CD4-positive, alpha-beta T cell (primary cell): Measurements from ENCODE around the gene POLR2M. TPM values are rescaled to one million over a fixed set of nuclear protein-coding genes. Genes with fewer than 3 reads are reported as not detected.

Source experiments
- ATAC-seq: fragments of 200-7000 bp; cut with Tn5 transposase; one replicate; pipeline ENCODE4 v1.10.0; 2022; ENCODE audit warnings: mild to moderate bottlenecking; ENCODE audit not compliant: poor library complexity
- CTCF ChIA-PET: fragments of 350-600 bp; sonication (Branson Sonifier 250); formaldehyde crosslinking; loops from one replicate; lab custom pipeline; 2021; ENCODE audit warnings: antibody characterized with exemption, inconsistent platforms; lab: Charles Lee
- POLR2A ChIA-PET: fragments of 350-600 bp; sonication (Branson Sonifier 250); formaldehyde crosslinking; loops from one replicate; lab custom pipeline; 2021; ENCODE audit warnings: antibody characterized with exemption, inconsistent platforms; lab: Charles Lee
- DNase-seq, 14 experiments: peaks; one replicate each; pipeline ENCODE4 v3.0.0-alpha.2; 2013 to 2020; ENCODE audit warnings: mixed read lengths in 2 of 14
- H3K27ac ChIP-seq, 2 donors: one replicate each; pipeline versions ENCODE4 v1.5.1 to v1.7.0; 2013; ENCODE audit warnings: low read length in 2 of 2, low read depth in 1 of 2, mild to moderate bottlenecking in 1 of 2
- H3K27me3 ChIP-seq, 2 experiments: 1 replicate in 1 of 2; 2 replicates in 1 of 2; pipeline versions ENCODE4 v1.6.1 to v1.7.0; 2013; ENCODE audit warnings: low read length in 2 of 2, control low read depth in 1 of 2, mild to moderate bottlenecking in 1 of 2, moderate library complexity in 1 of 2; ENCODE audit not compliant: insufficient read depth in 2 of 2, control insufficient read depth in 1 of 2
- H3K36me3 ChIP-seq: one replicate; pipeline ENCODE4 v1.6.1; 2013; ENCODE audit warnings: low read length, control low read depth; ENCODE audit not compliant: insufficient read depth
- H3K4me1 ChIP-seq: one replicate; pipeline ENCODE4 v1.6.1; 2013; ENCODE audit warnings: low read length, control low read depth; ENCODE audit not compliant: insufficient read depth
- H3K4me3 ChIP-seq: one replicate; pipeline ENCODE4 v1.5.1; 2013; ENCODE audit warnings: mild to moderate bottlenecking, low read length, moderate library complexity
- H3K9me3 ChIP-seq, 2 experiments: 1 replicate in 1 of 2; 2 replicates in 1 of 2; pipeline versions ENCODE4 v1.6.1 to v1.7.0; 2013; ENCODE audit warnings: low read length in 2 of 2, mild to moderate bottlenecking in 2 of 2, control low read depth in 1 of 2, moderate library complexity in 1 of 2; ENCODE audit not compliant: control insufficient read depth in 1 of 2, insufficient read depth in 1 of 2
- H3K27ac Mint-ChIP-seq: one replicate; pipeline ENCODE4 v1.8.0; 2020; ENCODE audit warnings: mixed read lengths
- H3K27me3 Mint-ChIP-seq: one replicate; pipeline ENCODE4 v1.8.0; 2021; ENCODE audit warnings: mixed read lengths
- H3K36me3 Mint-ChIP-seq: one replicate; pipeline ENCODE4 v1.8.0; 2021; ENCODE audit warnings: low read depth, mixed read lengths
- H3K4me1 Mint-ChIP-seq: one replicate; pipeline ENCODE4 v1.8.0; 2021; ENCODE audit warnings: low read depth, mixed read lengths
- H3K4me3 Mint-ChIP-seq: one replicate; pipeline ENCODE4 v1.8.0; 2020; ENCODE audit warnings: mild to moderate bottlenecking, mixed read lengths
- H3K9me3 Mint-ChIP-seq: one replicate; pipeline ENCODE4 v1.8.0; 2020; ENCODE audit warnings: mixed read lengths
- CTCF ChIP-seq: fragments of 200-600 bp; IDR thresholded peaks from one replicate; pipeline ENCODE4 v1.8.0; 2022; ENCODE audit warnings: antibody characterized with exemption, mild to moderate bottlenecking
- intact Hi-C, 2 experiments: fragments of 100-400 bp; cut with DNase I in 1 of 2; cut with micrococcal nuclease in 1 of 2; formaldehyde crosslinking; loops; one replicate each; pipeline versions ENCODE4 v1.15.1 to v1.9.0; 2023 to 2025; cut with DNase I, micrococcal nuclease
- total RNA-seq, 174 experiments: library from RNA in 2 of 174; stranded (reverse) in 2 of 174; gene quantifications; one replicate each; pipeline ENCODE4 v1.2.3 and lab custom pipeline; 2021 to 2026

The POLR2M gene
- total RNA-seq, 2 experiments from 2014 or later, result 88.5 to 109 TPM

- no peaks in the 10 kb centered on the region for H3K4me1 ChIP-seq
- H3K36me3 ChIP-seq, result no peaks in the 10 kb centered on the region
- no peaks in the 10 kb centered on the region for H3K27me3 ChIP-seq
- no peaks in the 10 kb centered on the region for H3K9me3 Mint-ChIP-seq
- peaks cover 5% of the 10 kb centered on the region for H3K36me3 Mint-ChIP-seq
- no peak for TF ChIP-seq CTCF
- no peak overlapping the region for H3K4me3 ChIP-seq
- no peak overlapping the region for H3K27ac Mint-ChIP-seq
- H3K9me3 ChIP-seq, result no peaks in the 10 kb centered on the region
- H3K4me1 Mint-ChIP-seq, result peaks cover 8% of the 10 kb centered on the region
- intact Hi-C loops, result loop anchor here in 1 of 2 experiments (5.0 kb wide), 1 partner anchor 64 kb away; no protein-coding TSS in a partner anchor
- no peaks in the 10 kb centered on the region for H3K27me3 Mint-ChIP-seq
- H3K4me3 Mint-ChIP-seq, result no peak overlapping the region
- ATAC-seq (no peak), DNase-seq (no peak)
- ChIA-PET CTCF (no interaction called here), POLR2A (no interaction called here)
- no peak overlapping the region for H3K27ac ChIP-seq
Observed at GRCh38 chr15:57730876-57731275, 24.4 kb downstream of the POLR2M start.

DNA sequence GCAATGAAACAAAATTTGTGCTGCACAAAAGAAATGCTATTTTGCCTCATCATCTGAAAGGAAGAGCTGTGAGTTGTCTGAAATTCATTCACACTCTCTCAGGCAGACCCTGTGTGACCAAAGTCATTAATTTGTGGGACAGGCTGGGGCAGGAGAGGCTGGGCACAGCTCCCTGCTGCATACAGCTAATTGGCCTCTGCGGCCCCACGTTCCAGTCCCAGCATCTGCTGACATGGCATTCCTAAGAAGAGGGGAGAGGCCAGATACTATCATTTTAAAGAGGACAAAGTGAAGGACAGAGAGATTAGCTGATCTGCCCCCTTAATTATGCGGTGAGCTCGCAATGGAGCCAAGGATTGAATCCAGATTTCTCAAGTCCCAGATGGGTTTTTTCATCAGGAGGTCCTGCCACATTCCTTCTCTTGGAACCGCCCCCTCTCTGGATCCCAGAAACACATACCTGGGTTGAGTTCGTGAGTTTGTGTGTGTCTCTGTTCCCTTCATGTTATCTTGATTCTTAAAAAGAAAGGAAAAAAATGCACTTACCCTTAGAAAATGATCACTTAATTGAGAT, 25.1 kb downstream of the POLR2M start:
- no peak overlapping the region for H3K27ac Mint-ChIP-seq

More for the DNA sequence above, 25.1 kb downstream of the POLR2M start:
- Mint-ChIP-seq H3K9me3 (no peaks in the 10 kb centered on the region), H3K36me3 (no peaks in the 10 kb centered on the region), H3K4me1 (peaks cover 8% of the 10 kb centered on the region), H3K27me3 (no peaks in the 10 kb centered on the region), H3K4me3 (no peak overlapping the region)
- Histone ChIP-seq H3K27ac (no peak overlapping the region), H3K9me3 (no peaks in the 10 kb centered on the region), H3K4me3 (no peak overlapping the region), H3K36me3 (no peaks in the 10 kb centered on the region), H3K27me3 (no peaks in the 10 kb centered on the region), H3K4me1 (no peaks in the 10 kb centered on the region)
- no peak for DNase-seq
- no peak for TF ChIP-seq CTCF
- intact Hi-C loops, result loop anchor here (1.0 to 5.0 kb wide), 2 partner anchors 64 to 170 kb away; no protein-coding TSS in a partner anchor
- ATAC-seq, result no peak
- ChIA-PET CTCF (interaction anchor here (0.6 to 2.0 kb wide), 4 partner anchors 7 to 1313 kb away, joined by 3 to 14 read pairs (median 5); no protein-coding TSS in a partner anchor), POLR2A (interaction anchor here (0.6 kb wide), 1 partner anchor 1245 kb away, joined by 3 read pairs; no protein-coding TSS in a partner anchor)
